NOMO-1 treated with DMSO at 0.1 percent for 48 hours (cell line): ENCODE results near the gene EEF2.
A peak's percentile ranks its signal among the peaks of the same experiment; 100 is the strongest.

Experiments
- DNase-seq: peaks from one replicate; lab custom pipeline; 2025; ENCODE audit not compliant: unreplicated experiment; lab: John Stamatoyannopoulos, UW

The EEF2 gene

GRCh38 chr19:3984908-3985642 is at the start of gene EEF2:
EEF2 (minus strand) TSS chr19:3985463; CDS start chr19:3985380, 83 bp downstream.
- peak; percentile 69 for DNase-seq

GRCh38 chr19:4034048-4035017 is 49.1 kb upstream of the EEF2 start:
- no peak for DNase-seq

GRCh38 chr19:4033028-4033956 is 48.0 kb upstream of the EEF2 start:
- DNase-seq = no peak

- DNase-seq = no peak
Measured at GRCh38 chr19:4032436-4032835, 47.2 kb upstream of the EEF2 start.

- no peak for DNase-seq
Measured at GRCh38 chr19:4031420-4031819, 46.2 kb upstream of the EEF2 start.

- no peak for DNase-seq
Measured at GRCh38 chr19:4030981-4031380, 45.7 kb upstream of the EEF2 start.

- DNase-seq = no peak
Measured at GRCh38 chr19:4030552-4030951, 45.3 kb upstream of the EEF2 start.

GRCh38 chr19:4029247-4029614 is 44.0 kb upstream of the EEF2 start:
- DNase-seq = no peak

- no peak for DNase-seq
Measured at GRCh38 chr19:4028334-4029246, 43.3 kb upstream of the EEF2 start.

GRCh38 chr19:4027146-4027545 is 41.9 kb upstream of the EEF2 start:
- no peak for DNase-seq

- DNase-seq = no peak
Measured at GRCh38 chr19:4025317-4025716, 40.1 kb upstream of the EEF2 start.

GRCh38 chr19:4023600-4024398 is 38.5 kb upstream of the EEF2 start:
- DNase-seq = no peak

GRCh38 chr19:4019578-4019977 is 34.3 kb upstream of the EEF2 start:
- DNase-seq = no peak

GRCh38 chr19:4018775-4019504 is 33.7 kb upstream of the EEF2 start:
- DNase-seq = no peak

GRCh38 chr19:4018140-4018613 is 32.9 kb upstream of the EEF2 start:
- DNase-seq = no peak

GRCh38 chr19:4016903-4017638 is 31.8 kb upstream of the EEF2 start:
- no peak for DNase-seq

- DNase-seq = no peak
Measured at GRCh38 chr19:4016486-4016885, 31.2 kb upstream of the EEF2 start.
